Skeletal muscle satellite cell (primary cell): ENCODE data around the gene KRT81.

Source experiments
- H3K27me3 ChIP-seq: 2 replicates; pipeline ENCODE4 v1.7.0; 2013; ENCODE audit warnings: low read length; ENCODE audit not compliant: control insufficient read depth, insufficient read depth
- H3K36me3 ChIP-seq: 2 replicates; pipeline ENCODE4 v1.7.0; 2013; ENCODE audit warnings: mild to moderate bottlenecking, control low read depth, low read length; ENCODE audit not compliant: insufficient read depth
- H3K4me1 ChIP-seq: 2 replicates; pipeline ENCODE4 v1.7.0; 2013; ENCODE audit warnings: low read length; ENCODE audit not compliant: control insufficient read depth, insufficient read depth
- H3K4me2 ChIP-seq: 2 replicates; pipeline ENCODE4 v1.7.0; 2013; ENCODE audit warnings: mild to moderate bottlenecking, low read length
- H3K4me3 ChIP-seq: 2 replicates; pipeline ENCODE4 v1.7.0; 2013; ENCODE audit warnings: low read length
- H3K9ac ChIP-seq: 2 replicates; pipeline ENCODE4 v1.7.0; 2013; ENCODE audit warnings: mild to moderate bottlenecking, low read depth, low read length, moderate library complexity
- H3K9me3 ChIP-seq: replicated peaks from 2 replicates; pipeline ENCODE4 v1.7.0; 2013; ENCODE audit warnings: mild to moderate bottlenecking, control low read depth, low read length

The KRT81 gene

GRCh38 chr12:52327052-52327829, 35.9 kb upstream of the KRT81 start:
- Histone ChIP-seq H3K36me3 (no peaks in the 10 kb centered on the region), H3K9ac (no peak overlapping the region), H3K4me3 (no peak overlapping the region), H3K4me2 (no peak overlapping the region), H3K9me3 (no peaks in the 10 kb centered on the region), H3K4me1 (no peaks in the 10 kb centered on the region), H3K27me3 (peaks cover 32% of the 10 kb centered on the region)

GRCh38 chr12:52324153-52324444, 32.8 kb upstream of the KRT81 start:
- H3K36me3 ChIP-seq, result no peaks in the 10 kb centered on the region
- H3K27me3 ChIP-seq, result peaks cover 42% of the 10 kb centered on the region
- no peaks in the 10 kb centered on the region for H3K4me1 ChIP-seq
- no peaks in the 10 kb centered on the region for H3K9me3 ChIP-seq
- H3K9ac ChIP-seq, result no peak overlapping the region
- H3K4me3 ChIP-seq, result no peak overlapping the region
- no peak overlapping the region for H3K4me2 ChIP-seq

- Histone ChIP-seq H3K9me3 (no peaks in the 10 kb centered on the region), H3K36me3 (no peaks in the 10 kb centered on the region), H3K27me3 (peaks cover 47% of the 10 kb centered on the region), H3K4me1 (no peaks in the 10 kb centered on the region), H3K9ac (no peak overlapping the region), H3K4me3 (no peak overlapping the region), H3K4me2 (no peak overlapping the region)
Measured at GRCh38 chr12:52323416-52324152, 32.2 kb upstream of the KRT81 start.

- H3K9ac ChIP-seq, result no peak overlapping the region
- peaks cover 51% of the 10 kb centered on the region for H3K27me3 ChIP-seq
- H3K4me3 ChIP-seq, result no peak overlapping the region
- H3K36me3 ChIP-seq, result no peaks in the 10 kb centered on the region
- H3K4me1 ChIP-seq, result no peaks in the 10 kb centered on the region
- no peaks in the 10 kb centered on the region for H3K9me3 ChIP-seq
- no peak overlapping the region for H3K4me2 ChIP-seq
Measured at GRCh38 chr12:52323001-52323400, 31.7 kb upstream of the KRT81 start.

GRCh38 chr12:52322069-52322468, 30.7 kb upstream of the KRT81 start:
- Histone ChIP-seq H3K9me3 (no peaks in the 10 kb centered on the region), H3K4me1 (no peaks in the 10 kb centered on the region), H3K9ac (no peak overlapping the region), H3K27me3 (peaks cover 51% of the 10 kb centered on the region), H3K36me3 (no peaks in the 10 kb centered on the region), H3K4me3 (no peak overlapping the region), H3K4me2 (no peak overlapping the region)

GRCh38 chr12:52321418-52321817, 30.1 kb upstream of the KRT81 start:
- H3K4me1 ChIP-seq, result no peaks in the 10 kb centered on the region
- H3K36me3 ChIP-seq, result no peaks in the 10 kb centered on the region
- no peak overlapping the region for H3K4me3 ChIP-seq
- H3K4me2 ChIP-seq, result no peak overlapping the region
- no peaks in the 10 kb centered on the region for H3K9me3 ChIP-seq
- peaks cover 51% of the 10 kb centered on the region for H3K27me3 ChIP-seq
- H3K9ac ChIP-seq, result no peak overlapping the region

GRCh38 chr12:52320784-52321400, 29.6 kb upstream of the KRT81 start, which contains the start of gene KRT83:
Gene KRT83 (minus strand): TSS chr12:52321398. CDS start chr12:52321335, 63 bp downstream.
- H3K4me1 ChIP-seq, result no peaks in the 10 kb centered on the region
- no peak within 1 kb of the TSS for H3K4me3 ChIP-seq
- no peaks in the 10 kb centered on the region for H3K9me3 ChIP-seq
- H3K4me2 ChIP-seq, result no peak within 1 kb of the TSS
- H3K9ac ChIP-seq, result no peak within 1 kb of the TSS
- H3K36me3 ChIP-seq, result no peaks in the 10 kb centered on the region
- H3K27me3 ChIP-seq, result peaks cover 51% of the 10 kb centered on the region

GRCh38 chr12:52319097-52319496, 27.8 kb upstream of the KRT81 start:
- H3K9ac ChIP-seq, result no peak overlapping the region
- no peak overlapping the region for H3K4me3 ChIP-seq
- H3K36me3 ChIP-seq, result no peaks in the 10 kb centered on the region
- H3K4me2 ChIP-seq, result no peak overlapping the region
- no peaks in the 10 kb centered on the region for H3K4me1 ChIP-seq
- H3K27me3 ChIP-seq, result peaks cover 58% of the 10 kb centered on the region
- no peaks in the 10 kb centered on the region for H3K9me3 ChIP-seq

GRCh38 chr12:52318241-52318990, 27.1 kb upstream of the KRT81 start:
- no peak overlapping the region for H3K4me2 ChIP-seq
- H3K27me3 ChIP-seq, result peaks cover 62% of the 10 kb centered on the region
- H3K36me3 ChIP-seq, result no peaks in the 10 kb centered on the region
- H3K9me3 ChIP-seq, result no peaks in the 10 kb centered on the region
- no peaks in the 10 kb centered on the region for H3K4me1 ChIP-seq
- no peak overlapping the region for H3K9ac ChIP-seq
- no peak overlapping the region for H3K4me3 ChIP-seq

GRCh38 chr12:52317468-52318052, 26.2 kb upstream of the KRT81 start:
- H3K36me3 ChIP-seq, result no peaks in the 10 kb centered on the region
- H3K4me2 ChIP-seq, result no peak overlapping the region
- no peaks in the 10 kb centered on the region for H3K4me1 ChIP-seq
- H3K9ac ChIP-seq, result no peak overlapping the region
- H3K9me3 ChIP-seq, result no peaks in the 10 kb centered on the region
- peaks cover 57% of the 10 kb centered on the region for H3K27me3 ChIP-seq
- no peak overlapping the region for H3K4me3 ChIP-seq

- Histone ChIP-seq H3K9me3 (no peaks in the 10 kb centered on the region), H3K27me3 (peaks cover 50% of the 10 kb centered on the region), H3K4me2 (no peak overlapping the region), H3K9ac (no peak overlapping the region), H3K36me3 (no peaks in the 10 kb centered on the region), H3K4me1 (no peaks in the 10 kb centered on the region), H3K4me3 (no peak overlapping the region)
Measured at GRCh38 chr12:52316701-52317100, 25.4 kb upstream of the KRT81 start.
